ENCODE results near the gene MCOLN1. TPM values are rescaled to one million over a fixed set of nuclear protein-coding genes. Genes with fewer than 3 reads are reported as not detected.

MCOLN1 gene
- total RNA-seq, 2 experiments from 2014 or later, result 7.8 to 18.3 TPM

DNA sequence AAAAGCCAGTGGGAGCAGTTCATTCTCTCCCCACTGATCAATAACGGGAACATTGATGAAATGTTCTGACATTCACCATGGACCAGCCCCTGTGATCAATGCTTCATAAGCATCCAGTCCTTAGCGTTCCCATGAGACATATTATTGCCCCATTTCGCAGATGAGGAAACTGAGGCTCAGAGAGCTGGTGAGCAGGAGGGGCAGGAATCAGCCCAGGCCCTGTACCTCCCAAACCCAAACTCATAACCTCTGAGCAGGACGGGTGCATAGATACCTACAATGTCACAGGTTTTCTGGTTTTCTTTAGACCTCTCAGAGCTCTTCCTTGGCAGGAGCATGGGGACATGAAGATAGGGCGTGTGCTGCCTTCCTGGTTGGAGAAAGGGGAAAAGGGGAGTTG is 2.1 kb downstream of the MCOLN1 start:
- ChIA-PET POLR2A (no interaction called here), CTCF (ENCODE audit: unreplicated experiment) (no interaction called here)
- no TSS peak for BruUV-seq (replicated peaks)

DNA sequence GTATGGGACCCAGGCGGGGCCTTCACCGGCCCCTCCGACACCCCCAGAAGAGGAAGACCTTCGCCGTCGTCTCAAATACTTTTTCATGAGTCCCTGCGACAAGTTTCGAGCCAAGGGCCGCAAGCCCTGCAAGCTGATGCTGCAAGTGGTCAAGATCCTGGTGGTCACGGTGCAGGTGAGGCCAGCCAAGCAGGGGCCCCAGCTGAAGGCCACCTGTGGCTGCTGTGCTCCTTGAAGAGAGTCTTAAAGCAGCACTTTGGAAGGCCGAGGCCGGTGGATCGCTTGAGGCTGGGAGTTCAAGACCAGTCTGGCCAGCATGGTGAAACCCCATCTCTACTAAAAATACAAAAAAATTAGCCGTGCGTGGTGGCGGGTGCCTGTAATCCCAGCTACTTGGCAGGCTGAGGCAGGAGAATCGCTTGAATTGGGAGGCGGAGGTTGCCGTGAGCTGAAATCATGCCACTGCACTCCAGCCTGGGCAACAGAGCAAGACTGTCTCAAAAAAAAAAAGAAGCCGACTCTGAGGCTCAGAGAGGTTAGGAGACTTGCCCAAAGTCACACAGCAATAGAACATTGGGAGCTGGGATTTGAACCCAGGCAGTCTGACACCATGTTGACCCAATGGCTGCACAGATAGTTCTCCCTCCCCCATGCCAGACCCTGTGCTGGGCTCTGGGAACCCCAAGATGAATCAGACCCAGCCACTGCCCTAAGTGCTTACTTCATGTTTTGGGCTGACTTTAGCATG is 2.7 kb downstream of the MCOLN1 start:
- no peaks in the 10 kb centered on the region for H4K20me1 ChIP-seq (ENCODE audit: insufficient read depth, low read length)
- H3K9me3 ChIP-seq (ENCODE audit: low read length), result no peaks in the 10 kb centered on the region
- peaks cover 14% of the 10 kb centered on the region for H3K4me1 ChIP-seq (ENCODE audit: insufficient read depth, low read length, poor library complexity, severe bottlenecking)
- intact Hi-C loops (cut with micrococcal nuclease; ENCODE audit: unreplicated experiment), result no loop called here
- no TSS peak for BruUV-seq (replicated peaks)
- POLR2A ChIA-PET, result no interaction called here
- H3K79me2 ChIP-seq (ENCODE audit: insufficient read depth, low read depth, low read length), result no peaks in the 10 kb centered on the region
- H3K27ac ChIP-seq (ENCODE audit: low read depth, low read length, poor library complexity, severe bottlenecking), result no peak overlapping the region
- H3K4me3 ChIP-seq (ENCODE audit: low read depth, low read length, poor library complexity, severe bottlenecking), result no peak overlapping the region
- CTCF ChIA-PET (ENCODE audit: unreplicated experiment), result no interaction called here
- 0 out of 2 replicates have a peak, but pooled peaks cover 6% of the 10 kb centered on the region for H3K36me3 ChIP-seq (ENCODE audit: insufficient read depth, low read length)
- no peak for TF ChIP-seq EZH2phosphoT487 (IDR thresholded peaks at IDR 0.05; ENCODE audit: borderline replicate concordance, low read depth, low read length)
- TF ChIP-seq, protein P1, sequence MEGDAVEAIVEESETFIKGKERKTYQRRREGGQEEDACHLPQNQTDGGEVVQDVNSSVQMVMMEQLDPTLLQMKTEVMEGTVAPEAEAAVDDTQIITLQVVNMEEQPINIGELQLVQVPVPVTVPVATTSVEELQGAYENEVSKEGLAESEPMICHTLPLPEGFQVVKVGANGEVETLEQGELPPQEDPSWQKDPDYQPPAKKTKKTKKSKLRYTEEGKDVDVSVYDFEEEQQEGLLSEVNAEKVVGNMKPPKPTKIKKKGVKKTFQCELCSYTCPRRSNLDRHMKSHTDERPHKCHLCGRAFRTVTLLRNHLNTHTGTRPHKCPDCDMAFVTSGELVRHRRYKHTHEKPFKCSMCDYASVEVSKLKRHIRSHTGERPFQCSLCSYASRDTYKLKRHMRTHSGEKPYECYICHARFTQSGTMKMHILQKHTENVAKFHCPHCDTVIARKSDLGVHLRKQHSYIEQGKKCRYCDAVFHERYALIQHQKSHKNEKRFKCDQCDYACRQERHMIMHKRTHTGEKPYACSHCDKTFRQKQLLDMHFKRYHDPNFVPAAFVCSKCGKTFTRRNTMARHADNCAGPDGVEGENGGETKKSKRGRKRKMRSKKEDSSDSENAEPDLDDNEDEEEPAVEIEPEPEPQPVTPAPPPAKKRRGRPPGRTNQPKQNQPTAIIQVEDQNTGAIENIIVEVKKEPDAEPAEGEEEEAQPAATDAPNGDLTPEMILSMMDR (conservative IDR thresholded peaks at IDR 0.05; ENCODE audit: low read length), result no peak
- no peaks in the 10 kb centered on the region for H3K9me2 ChIP-seq (ENCODE audit: insufficient read depth, low read length)
- no peak for DNase-seq (ENCODE audit: low spot score)
- no peak overlapping the region for H2AFZ ChIP-seq (ENCODE audit: low read length)
- no peak overlapping the region for H3K4me2 ChIP-seq (ENCODE audit: low read length)

More for the DNA sequence above, 2.1 kb downstream of the MCOLN1 start:
- DNase-seq (ENCODE audit: low spot score), result no peak
- H4K20me1 ChIP-seq (ENCODE audit: insufficient read depth, low read length), result no peaks in the 10 kb centered on the region
- no peak overlapping the region for H3K4me2 ChIP-seq (ENCODE audit: low read length)
- H3K9me3 ChIP-seq (ENCODE audit: low read length), result no peaks in the 10 kb centered on the region
- no peak for TF ChIP-seq EZH2phosphoT487 (IDR thresholded peaks at IDR 0.05; ENCODE audit: borderline replicate concordance, low read depth, low read length)
- TF ChIP-seq, protein P1 (conservative IDR thresholded peaks at IDR 0.05; ENCODE audit: low read length), result no peak
- H3K36me3 ChIP-seq (ENCODE audit: insufficient read depth, low read length), result 0 out of 2 replicates have a peak, but pooled peaks cover under 1% of the 10 kb centered on the region
- H2AFZ ChIP-seq (ENCODE audit: low read length), result no peak overlapping the region
- no peaks in the 10 kb centered on the region for H3K9me2 ChIP-seq (ENCODE audit: insufficient read depth, low read length)
- H3K79me2 ChIP-seq (ENCODE audit: insufficient read depth, low read depth, low read length), result no peaks in the 10 kb centered on the region
- no peak overlapping the region for H3K4me3 ChIP-seq (ENCODE audit: low read depth, low read length, poor library complexity, severe bottlenecking)
- intact Hi-C loops (cut with micrococcal nuclease; ENCODE audit: unreplicated experiment), result no loop called here
- H3K27ac ChIP-seq (ENCODE audit: low read depth, low read length, poor library complexity, severe bottlenecking), result no peak overlapping the region
- peaks cover 14% of the 10 kb centered on the region for H3K4me1 ChIP-seq (ENCODE audit: insufficient read depth, low read length, poor library complexity, severe bottlenecking)

All from OCI-LY7 (cell line).